ENCODE results near the gene SPRR2G.
"Not testable (repeated sequence)": the region's sequence is repeated elsewhere in the genome, so short reads cannot be mapped to it uniquely, and the experiment has no call there.

SPRR2G gene

DNA sequence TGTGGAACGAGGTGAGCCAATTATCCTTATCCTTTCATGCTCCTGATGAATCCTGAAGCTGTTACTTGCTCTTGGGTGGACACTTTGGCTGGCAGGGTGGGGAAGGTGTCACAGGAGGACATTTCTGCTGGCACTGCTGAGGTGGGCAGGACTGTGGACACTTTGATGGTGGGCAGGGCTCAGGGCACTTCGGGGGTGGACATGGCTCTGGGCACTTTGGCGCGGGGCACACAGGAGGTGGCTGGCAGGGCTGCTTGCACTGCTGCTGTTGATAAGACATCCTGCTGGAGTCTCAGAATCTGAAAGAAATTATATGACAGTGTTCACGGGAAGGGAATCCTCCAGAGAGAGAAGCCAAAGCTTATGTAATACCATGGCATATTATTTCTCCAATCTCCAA lies 38.2 kb downstream of the SPRR2G start:
- not testable (repeated sequence) for DNase-seq

DNA sequence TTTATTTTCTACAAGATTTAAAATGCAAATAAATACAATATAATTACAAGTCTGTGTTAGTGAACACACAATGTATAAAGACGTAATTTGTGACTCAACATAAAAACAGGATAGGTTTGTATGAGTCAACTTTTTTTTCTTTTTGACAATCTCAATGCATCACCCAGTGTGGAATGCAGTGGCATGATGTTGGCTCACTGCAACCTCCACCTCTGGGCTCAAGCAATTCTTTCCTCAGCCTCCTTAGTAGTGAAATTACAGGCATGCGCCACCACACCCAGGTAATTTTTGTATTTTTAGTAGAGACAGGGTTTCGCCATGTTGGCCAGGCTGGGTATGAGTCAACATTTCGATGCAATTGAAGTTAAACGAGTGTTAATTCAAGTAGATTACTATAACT lies 50.4 kb downstream of the SPRR2G start:
- no peak for DNase-seq
